ENCODE data around the gene PGF.
"Not testable (repeated sequence)": the region's sequence is repeated elsewhere in the genome, so short reads cannot be mapped to it uniquely, and the experiment has no call there.

The PGF gene

DNA sequence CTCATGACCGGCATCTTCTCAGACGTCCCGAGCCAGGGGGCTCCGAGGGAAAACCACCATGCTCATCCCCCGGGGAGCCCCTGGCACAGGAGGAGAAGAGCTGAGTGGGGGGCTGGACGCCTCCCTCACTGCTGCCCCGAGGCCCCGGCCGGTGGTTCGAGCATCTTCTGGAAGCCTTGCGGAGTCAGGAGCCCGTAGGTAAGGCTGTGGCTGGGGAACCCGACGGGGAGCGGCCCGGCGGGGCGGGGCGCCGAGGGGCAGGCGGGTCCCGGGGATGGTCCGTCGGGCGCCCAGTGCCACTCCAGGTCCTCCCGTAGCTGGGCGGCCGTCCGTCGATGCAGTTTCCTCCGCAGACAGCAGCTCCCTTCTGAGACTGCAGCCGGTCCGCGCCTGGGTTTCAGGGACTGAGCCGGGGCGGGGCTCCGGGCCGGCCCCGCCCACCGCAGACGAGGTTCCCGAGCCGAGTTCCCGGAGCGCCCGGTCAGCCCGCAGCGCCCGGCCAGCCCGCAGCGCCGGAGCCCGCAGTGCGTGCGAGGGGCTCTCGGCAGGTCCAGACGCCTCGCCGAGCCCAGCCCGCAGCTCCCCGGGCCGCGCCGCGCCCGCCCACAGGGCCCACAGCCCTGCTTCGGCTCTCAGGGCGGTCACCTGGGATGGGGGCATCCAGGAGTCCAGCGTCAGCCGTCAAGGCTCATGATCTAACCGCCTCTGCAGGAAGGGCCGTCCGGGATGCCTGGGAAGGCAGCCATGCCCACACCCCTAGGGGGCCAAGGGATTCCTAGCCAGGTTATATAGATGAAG lies at the start of gene PGF:
TSS of gene PGF (minus strand) at position 369 of the 798 bp plus-strand sequence. CDS start at position 14, 355 bp downstream.
- peak; percentile 8 for DNase-seq (ENCODE audit: low read depth)

DNA sequence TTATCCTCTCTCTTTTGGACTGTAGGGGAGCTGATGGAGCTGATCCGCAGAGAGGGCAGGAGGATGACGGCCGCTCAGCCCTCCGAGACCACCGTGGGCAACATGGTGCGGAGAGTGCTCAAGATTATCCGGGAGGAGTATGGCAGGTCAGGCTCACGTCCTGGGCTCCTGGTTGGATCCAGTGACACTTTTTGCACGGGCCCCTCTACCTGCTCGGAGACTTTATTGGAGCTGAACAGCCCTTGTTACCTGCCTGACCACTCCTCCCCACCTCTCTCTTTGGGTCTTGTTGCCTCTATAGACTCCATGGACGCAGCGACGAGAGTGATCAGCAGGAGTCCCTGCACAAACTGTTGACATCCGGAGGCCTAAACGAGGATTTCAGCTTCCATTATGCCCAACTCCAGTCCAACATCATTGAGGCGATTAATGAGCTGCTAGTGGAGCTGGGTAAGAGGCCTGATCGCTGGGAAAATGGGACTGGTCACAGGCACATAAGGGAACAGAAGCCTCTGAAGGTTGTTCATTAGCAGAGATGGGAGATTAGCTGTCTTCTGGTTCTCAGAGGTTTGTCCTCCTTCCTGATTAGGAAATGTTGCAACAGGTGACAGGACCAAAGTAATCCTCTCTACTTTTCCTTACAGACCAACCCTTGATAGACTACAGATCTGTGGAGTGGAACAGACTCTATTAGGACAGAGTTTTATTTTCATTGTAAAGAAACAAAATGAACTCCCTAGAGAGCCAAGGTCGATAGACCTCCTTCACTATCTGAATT lies 48.0 kb upstream of the PGF start:
- DNase-seq (ENCODE audit: low read depth): no peak

DNA sequence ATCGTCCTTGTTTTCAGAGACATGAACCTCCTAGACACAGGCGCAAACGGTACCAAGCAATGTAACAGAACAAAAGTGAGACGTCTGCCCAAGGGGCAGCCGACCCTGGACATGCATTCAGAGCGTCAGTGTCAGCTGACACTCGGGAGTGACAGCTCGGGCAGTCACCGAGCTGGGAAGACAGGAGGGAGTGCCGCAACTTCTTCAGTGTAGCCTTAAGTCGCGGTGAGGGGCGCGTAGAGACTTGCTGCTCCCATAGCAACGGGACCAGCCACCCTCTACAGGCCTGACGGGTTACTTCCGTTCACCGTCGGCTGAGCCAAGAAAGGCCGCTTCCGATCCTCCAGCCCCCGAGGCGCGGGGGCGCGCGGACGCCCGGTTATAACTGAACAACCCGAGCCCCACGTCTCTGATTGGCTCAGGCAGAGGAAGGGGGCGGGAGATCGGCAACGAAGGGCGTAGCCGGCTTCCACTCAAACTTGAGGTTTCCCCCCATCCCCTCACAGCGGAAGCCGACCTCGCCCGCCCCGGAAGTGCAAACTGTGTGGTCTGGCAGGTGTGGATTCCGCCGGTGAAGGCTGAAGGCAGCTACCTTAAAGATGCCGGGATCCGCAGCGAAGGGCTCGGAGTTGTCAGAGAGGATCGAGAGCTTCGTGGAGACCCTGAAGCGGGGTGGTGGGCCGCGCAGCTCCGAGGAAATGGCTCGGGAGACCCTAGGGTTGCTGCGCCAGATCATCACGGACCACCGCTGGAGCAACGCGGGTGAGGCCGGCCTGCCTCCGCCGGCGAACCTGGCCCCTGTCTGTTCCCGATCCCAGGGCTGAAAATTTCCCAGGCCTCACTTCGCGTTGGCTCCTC lies 47.2 kb upstream of the PGF start, which contains the start of gene EIF2B2:
TSS of gene EIF2B2 (plus strand) at position 530 of the 858 bp plus-strand sequence. CDS start at position 600, 70 bp downstream.
- DNase-seq (ENCODE audit: low read depth): peak; percentile 98

DNA sequence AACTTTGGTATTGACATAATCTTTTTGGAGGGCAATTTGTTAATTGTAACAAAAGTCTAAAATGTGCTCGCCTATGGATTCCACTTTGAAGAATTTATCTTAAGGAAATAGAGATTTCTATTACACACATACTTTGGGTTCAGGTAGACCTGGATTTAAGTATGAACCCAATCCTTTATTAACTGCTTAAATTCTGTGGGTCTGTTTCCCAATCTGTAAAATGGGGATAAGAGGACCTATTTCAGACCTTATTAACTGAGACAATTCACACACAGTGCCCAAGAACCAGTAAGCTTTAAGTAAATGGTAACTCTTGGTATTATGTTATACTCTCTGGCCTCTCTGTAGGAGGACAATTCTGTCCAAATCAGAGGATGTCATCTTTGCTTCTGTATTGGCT lies 46.5 kb upstream of the PGF start:
- no peak for DNase-seq (ENCODE audit: low read depth)

DNA sequence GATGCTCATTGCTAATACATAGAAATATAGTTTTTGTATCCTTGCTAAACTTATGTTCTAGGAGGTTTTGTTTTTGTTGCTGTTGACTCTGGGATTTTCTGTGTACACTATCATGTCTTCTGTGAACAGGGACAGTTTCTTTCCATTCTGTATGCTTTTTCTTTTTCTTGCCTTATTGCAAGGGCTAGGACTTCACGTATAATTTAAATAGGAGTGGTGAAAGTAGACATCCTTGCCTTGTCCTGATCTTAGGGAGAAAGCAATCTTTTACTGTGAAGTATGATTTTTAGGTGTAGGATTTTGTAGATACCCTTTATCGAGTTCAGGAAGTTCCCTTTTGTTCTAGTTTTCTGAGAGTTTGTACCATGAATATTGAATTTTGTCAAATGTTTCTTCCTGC lies 45.9 kb upstream of the PGF start:
- no peak for DNase-seq (ENCODE audit: low read depth)

DNA sequence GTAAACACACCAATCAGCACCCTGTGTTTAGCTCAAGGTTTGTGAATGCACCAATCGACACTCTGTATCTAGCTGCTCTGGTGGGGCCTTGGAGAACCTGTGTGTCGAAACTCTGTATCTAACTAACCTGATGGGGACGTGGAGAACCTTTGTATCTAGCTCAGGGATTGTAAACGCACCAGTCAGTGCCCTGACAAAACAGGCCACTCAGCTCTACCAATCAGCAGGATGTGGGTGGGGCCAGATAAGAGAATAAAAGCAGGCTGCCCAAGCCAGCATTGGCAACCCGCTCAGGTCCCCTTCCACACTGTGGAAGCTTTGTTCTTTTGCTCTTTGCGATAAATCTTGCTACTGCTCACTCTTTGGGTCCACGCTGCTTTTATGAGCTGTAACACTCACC lies 40.4 kb upstream of the PGF start:
- not testable (repeated sequence) for DNase-seq (ENCODE audit: low read depth)

DNA sequence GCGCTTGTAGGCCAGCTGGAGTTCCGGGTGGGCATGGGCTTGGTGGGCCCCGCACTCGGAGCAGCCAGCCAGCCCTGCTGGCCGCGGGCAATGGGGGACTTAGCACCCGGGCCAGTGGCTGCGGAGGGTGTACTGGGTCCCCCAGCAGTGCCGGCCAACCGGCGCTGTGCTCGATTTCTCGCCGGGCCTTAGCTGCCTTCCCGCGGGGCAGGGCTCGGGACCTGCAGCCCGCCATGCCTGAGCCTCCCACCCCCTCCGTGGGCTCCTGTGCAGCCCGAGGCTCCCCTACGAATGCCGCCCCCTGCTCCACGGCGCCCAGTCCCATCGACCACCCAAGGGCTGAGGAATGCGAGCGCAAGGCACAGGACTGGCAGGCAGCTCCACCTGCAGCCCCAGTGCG lies 38.8 kb upstream of the PGF start:
- DNase-seq (ENCODE audit: low read depth): not testable (repeated sequence)

DNA sequence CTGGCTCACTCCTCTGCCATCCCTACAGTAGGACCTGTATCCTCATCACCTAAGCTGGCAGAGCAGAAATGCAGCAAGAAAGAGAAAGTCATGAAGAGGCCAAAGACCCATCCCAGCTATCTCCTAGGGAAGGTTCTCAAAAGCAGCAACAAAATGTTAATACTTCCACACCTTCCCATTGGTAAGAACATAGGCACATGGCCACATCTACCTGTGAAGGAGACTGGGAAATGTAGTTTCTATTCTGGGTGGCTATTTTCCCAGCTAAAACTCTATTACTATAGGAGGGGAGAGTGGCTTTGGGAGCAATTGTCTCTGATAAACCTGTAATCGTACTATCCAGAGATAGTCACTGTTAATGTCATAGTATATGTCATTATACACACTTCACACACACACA lies 33.6 kb upstream of the PGF start:
- no peak for DNase-seq (ENCODE audit: low read depth)

DNA sequence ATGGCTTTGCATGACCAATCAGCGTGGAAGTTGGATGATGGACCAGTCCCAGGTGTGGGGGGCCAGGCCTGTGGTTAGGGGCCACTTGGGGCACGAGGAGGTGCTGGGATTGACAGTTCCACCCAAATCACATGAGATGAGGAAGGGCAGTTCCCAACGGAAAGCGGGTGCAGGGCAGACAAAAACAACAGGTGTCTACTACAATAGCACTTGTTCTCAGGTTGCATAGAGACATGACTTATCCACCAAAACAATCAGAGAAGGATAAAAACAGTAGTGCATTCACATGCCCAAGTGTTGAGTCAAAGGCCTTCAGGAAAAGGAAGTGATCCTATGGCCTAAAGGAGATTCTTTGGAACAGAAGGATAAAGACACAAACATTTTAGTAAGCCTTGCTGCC lies 32.7 kb upstream of the PGF start:
- DNase-seq (ENCODE audit: low read depth): no peak

DNA sequence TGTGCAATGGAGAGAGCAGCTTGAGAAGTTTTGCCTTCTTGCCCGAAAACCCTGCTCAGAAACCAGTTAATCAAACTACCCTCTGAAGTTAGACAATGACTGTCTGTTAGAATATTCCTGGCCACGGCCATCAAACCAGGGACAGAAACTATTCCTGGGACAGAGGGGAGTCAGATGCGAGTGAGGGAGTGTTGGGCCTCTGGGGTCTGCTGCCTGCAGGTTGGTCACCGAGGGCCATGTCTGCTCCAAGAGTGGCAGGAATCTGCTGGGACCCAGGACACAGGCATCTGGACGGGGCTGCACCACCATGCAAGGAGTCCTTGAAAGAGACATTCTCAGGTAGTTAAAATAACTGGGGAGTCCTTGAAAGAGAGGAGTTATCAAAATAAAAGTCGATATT lies 30.4 kb upstream of the PGF start:
- no peak for DNase-seq (ENCODE audit: low read depth)

DNA sequence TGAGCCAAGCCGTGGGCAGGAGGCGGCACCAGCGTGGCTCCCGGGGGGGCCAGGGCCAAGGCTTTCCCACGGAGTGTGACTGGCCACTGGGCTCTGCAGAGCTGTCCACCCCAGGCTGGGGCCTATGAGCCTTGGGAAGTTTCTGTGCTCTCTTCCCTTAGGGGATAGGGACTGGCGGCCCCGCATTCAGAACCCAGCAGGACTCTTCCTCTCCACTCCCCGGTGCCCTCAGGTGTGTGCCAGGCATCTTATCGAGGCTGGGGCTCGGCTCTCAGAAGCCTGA lies 29.6 kb upstream of the PGF start:
- DNase-seq (ENCODE audit: low read depth): no peak

DNA sequence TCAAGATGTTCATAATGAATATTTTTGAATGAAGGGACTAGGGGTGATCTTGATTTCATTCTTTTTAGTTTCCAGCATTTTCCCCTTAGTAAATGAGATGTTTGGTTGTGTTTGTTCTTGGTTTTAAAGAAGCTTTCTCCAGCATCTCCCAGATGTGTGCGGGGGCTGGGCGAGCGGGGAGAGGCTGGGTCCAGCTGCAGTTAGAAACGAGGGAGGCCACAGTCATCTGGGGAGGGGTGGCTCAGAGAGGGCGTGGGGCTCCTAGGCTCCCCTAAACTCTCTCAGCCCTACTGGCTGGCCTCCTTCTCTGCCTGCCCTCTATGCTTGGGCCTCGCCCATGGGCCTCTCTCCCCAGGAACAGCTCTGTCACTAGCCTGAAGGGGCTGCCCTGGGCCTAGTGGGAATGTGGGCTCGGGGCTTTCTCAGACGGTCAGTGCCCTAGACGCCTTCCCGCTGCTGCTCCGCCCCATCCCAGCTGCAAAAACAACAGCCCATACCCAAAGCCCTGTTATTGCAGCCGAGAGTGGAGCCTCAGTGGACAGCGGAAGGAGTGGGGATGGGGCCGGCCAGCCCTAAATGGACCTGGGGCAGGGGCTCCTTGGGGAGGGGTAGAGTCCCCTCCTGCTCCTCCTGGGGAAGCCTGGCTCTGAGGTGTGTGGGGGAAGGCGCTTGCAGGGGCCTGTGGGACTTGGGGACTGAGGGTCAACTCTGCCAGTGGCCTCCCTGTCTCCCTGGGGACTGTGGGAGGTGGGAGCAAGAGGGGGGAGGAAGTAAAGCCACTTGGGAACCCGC lies 29.0 kb upstream of the PGF start:
- no peak for DNase-seq (ENCODE audit: low read depth)

DNA sequence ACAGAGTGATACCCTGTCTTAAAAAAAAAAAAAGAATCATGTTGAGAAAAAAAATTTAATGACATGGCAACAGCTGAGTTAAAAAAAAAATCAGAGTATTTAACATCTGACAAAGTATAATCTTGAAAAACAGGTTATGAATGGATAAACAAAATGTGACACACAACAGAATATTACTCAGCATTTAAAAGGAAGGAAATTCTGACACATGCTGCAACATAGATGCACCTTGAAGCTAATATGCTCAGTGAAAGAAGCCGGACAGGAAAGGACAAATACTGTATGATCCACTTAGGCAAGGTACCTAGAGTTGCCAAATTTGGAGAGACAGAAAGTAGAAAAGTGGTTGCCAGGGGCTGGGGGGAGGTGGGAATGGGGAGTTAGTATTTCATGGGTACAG lies 27.9 kb upstream of the PGF start:
- DNase-seq (ENCODE audit: low read depth): no peak

DNA sequence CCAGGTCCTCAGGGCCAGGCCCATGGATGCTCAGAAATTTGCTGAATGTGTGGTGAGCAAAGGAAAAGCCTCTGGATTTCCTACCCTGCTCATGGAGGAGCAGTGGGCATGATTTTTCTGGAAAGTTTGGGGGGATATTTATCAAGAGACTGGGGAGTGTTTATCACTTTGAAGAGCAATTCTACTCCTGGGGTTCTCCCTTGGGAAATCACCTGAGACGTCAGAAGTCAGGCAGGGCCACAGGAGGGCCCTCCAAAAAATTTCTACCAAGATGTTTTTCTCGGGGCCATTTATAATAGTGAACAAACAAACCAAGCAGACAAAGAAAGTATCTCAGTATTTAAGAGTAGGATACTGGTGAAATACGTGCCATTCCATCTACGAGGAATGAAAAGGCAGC lies 27.3 kb upstream of the PGF start:
- DNase-seq (ENCODE audit: low read depth): no peak

DNA sequence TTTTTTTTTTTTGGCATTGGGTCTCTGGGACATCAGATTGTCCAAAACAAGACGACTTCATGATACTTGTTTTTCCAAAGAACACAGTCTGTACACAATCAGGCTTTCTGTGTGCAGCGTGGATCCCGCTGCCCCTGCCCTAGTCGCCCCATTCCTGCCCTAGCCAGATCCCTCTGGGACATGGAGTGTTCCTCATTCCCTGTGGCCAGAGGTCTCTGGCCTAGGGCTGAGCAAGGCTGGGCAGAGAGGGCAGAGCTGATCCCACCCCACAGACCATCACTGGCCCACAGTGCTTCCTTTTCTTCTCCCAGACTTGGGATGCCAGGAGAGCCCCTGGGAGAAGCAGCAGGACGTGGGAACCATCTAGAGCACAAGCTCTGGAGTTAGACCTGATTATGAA lies 26.4 kb upstream of the PGF start:
- no peak for DNase-seq (ENCODE audit: low read depth)

DNA sequence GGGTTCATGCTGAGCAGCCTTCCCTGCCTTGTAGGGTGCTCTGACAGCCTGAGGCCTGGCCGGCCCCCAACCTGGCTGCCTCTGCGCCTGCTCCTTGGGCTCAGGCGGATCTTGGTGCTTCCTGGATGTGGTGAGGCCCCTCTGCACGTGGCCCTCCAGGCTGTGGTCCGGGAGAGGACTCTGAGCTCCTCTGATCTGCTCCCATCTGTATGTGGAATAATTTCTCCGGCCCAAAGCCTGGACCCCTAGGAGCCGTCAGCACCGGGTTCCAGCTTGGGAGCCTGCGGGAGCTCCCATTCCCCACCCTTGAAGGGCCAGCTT lies 26.0 kb upstream of the PGF start:
- DNase-seq (ENCODE audit: low read depth): no peak

DNA sequence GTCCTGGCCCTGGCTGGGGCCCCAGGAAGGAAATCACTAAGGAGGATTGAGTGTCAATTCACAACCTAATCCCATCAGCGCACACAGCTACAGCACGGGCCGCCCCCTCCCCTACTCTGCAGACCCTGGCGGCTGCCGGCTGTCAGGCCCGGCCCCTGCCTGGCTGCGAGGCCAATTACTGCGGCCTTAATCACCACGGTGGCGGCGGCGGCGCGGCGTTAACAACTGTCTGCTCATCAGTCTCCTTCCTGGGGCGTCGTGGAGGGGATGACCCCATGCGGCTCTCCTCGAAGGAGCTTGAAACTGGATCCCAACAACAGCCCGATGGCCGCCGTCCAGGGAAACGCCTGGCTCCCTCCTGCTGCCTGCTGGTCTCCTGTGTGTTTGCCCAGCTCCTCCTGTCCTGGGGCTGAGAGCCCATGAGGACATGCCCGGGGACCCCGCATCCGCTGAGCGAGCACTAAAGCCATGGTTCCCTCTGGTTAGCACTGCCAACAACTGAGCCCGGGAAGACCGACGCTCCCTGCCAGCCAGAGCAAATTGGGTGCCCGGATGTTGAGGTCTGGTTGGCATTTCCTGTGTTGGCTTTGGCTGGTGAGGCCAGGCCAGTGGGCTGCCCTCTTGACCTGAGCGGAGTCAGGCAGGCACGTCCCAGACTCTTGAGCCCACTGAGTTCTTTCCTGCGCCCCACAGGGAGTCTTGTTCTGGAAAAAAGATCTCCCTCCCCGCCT lies 25.5 kb upstream of the PGF start:
- no peak for DNase-seq (ENCODE audit: low read depth)

DNA sequence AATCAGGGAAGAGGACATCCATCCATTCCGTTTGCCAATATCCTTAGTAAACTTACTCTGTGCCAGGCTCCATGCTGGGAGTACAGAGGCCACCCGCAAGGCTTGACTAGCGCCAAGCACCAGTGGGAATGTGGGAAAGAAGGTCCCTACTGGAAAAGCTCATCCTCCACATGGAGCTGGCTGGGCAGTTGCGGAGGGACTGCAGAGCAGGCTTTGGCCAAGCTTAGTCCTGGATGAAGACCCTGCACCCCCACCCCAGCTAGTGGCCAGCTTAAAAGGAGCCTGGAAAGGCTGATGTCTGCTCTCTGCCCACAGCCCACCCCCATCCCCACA lies 25.0 kb upstream of the PGF start:
- DNase-seq (ENCODE audit: low read depth): no peak

DNA sequence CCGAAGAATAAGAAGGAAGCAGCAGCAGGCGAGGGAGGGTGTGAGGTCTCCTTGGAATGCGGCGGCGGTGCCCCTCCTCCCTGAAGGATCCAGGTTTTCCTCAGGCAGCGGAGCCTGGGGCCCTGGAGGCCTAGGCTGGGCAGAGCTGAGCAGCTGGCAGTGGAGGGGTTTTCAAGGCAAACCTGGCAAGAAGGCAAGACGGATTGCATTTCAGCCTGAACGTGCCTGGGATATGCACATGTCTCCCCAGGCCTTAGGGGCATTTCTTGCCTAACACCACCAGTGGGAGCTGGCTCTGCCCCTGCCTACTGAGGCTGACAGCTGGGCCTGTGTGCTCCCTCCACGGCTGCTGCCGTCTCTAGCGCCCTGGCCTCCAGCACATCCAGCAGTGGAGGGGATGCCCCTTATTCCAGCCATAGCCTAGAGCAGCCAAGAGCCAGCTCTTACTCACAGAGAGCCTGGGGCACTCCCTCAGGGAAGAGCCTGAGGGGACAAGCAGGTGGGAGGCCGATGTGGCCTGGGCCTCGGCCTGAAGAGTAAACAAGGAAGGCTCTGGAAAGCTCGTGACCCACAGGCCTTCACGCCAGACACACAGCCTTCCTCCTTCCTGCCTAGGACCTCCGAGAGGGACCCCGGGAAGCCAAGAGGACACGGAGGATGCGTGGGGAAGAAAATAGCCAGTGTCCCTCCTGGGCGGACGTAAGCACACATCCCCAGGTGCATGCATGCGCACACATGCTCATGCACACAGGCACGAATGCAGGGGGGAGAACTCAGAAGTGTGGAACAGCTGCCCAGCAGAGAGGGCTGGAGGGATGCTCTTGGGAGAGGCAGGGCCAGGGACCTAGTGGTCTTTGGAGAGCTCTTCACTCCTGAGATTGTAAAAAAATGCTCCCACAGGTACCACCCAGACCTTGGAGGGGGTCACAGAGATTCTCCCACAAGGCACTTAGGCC lies 24.3 kb upstream of the PGF start:
- no peak for DNase-seq (ENCODE audit: low read depth)

DNA sequence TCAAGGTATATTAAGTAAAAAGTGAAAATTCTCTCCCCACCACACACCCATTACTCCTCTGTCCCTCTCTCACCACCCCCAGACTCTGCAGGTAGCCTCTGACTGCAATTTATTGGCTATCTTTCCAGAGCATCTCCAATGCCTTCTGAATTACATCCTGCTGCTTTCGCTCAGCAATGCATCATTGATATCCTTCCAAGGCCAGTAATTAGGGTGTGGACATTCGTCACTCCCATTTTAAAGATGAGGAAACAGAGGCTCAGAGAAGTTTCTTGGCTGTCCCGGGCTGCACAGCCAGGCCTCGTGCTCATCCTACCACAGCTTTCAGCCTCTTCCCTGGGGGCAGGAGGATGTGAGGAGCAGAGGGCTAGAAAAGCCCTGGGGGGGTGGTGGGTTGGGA lies 23.6 kb upstream of the PGF start:
- no peak for DNase-seq (ENCODE audit: low read depth)
